Esophagus squamous epithelium (tissue), 4 donors: ENCODE data around the gene KIF6.

Experiments
- CTCF ChIP-seq, 6 experiments: fragments of 450-650 bp in 4 of 6; fragments of 200-600 bp in 2 of 6; sonication (generic) in 2 of 6; IDR thresholded peaks; one replicate each; pipeline ENCODE4 v1.5.1; 2016 to 2019; ENCODE audit warnings: antibody characterized with exemption in 6 of 6, mild to moderate bottlenecking in 4 of 6, moderate library complexity in 4 of 6
- POLR2A ChIP-seq, 4 donors: fragments of 450-650 bp; IDR thresholded peaks; one replicate each; pipeline ENCODE4 v1.6.1; 2017; ENCODE audit warnings: antibody characterized with exemption in 4 of 4, mild to moderate bottlenecking in 4 of 4, moderate library complexity in 3 of 4

DNA sequence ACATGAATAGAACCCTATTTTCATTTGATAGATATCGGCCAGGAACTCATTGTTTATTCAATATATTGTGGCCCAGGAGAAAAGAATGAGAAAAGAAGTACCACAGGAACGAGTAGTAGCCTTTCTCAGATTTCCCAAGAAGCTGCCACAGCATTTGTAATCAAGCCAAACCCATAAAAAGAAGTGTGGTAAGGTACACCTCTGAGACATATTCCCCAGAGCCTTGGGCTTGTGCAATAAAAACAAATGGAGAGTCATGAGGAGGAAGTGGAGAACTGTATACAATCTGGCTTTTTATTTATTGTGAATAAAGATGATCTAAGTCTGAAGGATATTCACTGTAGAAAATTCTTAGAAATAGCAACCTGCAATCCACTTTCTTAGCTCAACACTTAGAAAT, 36.7 kb downstream of the KIF6 start:
- TF ChIP-seq POLR2A (IDR thresholded peaks at IDR 0.05) = no peak
- TF ChIP-seq CTCF (IDR thresholded peaks at IDR 0.05) = no peak
